Measurements from ENCODE around the gene RP2. TPM values are rescaled to one million over a fixed set of nuclear protein-coding genes. Genes with fewer than 3 reads are reported as not detected.

The RP2 gene
- total RNA-seq, 1 experiment from 2014 or later, result 5.1 TPM

DNA sequence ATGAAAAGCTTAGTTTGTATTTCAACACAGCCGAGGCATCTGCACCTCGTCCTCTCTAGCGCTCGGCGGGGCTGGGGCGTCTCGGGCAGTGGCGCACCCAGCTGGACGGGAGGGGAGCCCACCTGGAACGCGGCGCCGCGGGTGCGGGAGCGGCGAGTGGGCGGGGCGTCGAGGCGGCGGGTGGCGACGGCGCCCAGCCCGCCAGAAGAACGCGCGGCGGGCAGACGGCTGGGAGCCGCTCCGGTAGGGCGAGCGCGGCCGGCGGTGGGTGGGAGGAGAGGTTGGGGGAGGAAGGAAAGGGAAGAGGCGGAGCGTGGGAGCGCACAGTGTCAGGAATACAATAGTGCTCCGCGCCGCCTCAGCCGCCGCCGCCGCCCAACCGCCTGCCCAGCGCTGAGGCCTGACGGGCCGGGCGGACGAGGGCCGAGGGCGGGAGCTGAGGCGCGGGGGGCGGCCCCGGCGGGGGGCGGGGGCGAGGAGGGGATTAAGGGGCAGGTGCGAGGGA is 75.3 kb downstream of the RP2 start, which contains the start of gene JADE3:
JADE3 (plus strand) TSS at position 324 of the 505 bp plus-strand sequence. CDS start 72,474 bp downstream, outside the sequence.
- peak; percentile 75 for DNase-seq
- Histone ChIP-seq H3K23ac (ENCODE audit: insufficient read length, low read depth, low read length) (no peak within 1 kb of the TSS), H3K18ac (ENCODE audit: insufficient read length, low read depth, low read length) (no peak within 1 kb of the TSS), H2BK120ac (ENCODE audit: low read depth, low read length, poor library complexity, severe bottlenecking) (peak within 1 kb of the TSS; percentile 44), H3K27me3 (ENCODE audit: insufficient read depth, low read length) (no peaks in the 10 kb centered on the region), H3K79me2 (ENCODE audit: insufficient read depth, low read length) (peaks cover 7% of the 10 kb centered on the region; the same call in 1 of the 2 replicates), H3K14ac (ENCODE audit: insufficient read depth, low read length) (no peak within 1 kb of the TSS; the same call in 1 of the 2 replicates), H4K91ac (ENCODE audit: insufficient read length, low read depth, low read length) (no peak within 1 kb of the TSS), H2BK5ac (ENCODE audit: insufficient read length, low read length) (no peak within 1 kb of the TSS), H4K5ac (ENCODE audit: insufficient read length, low read depth, low read length) (no peak within 1 kb of the TSS), H4K8ac (replicated peaks; ENCODE audit: insufficient read length, low read depth, low read length) (no peak within 1 kb of the TSS), H3K23me2 (ENCODE audit: insufficient read length, low read depth, low read length, poor library complexity, severe bottlenecking) (peaks cover 8% of the 10 kb centered on the region), H3K9me3 (ENCODE audit: control insufficient read depth, low read depth, low read length) (peaks cover 14% of the 10 kb centered on the region), H3K9ac (ENCODE audit: extremely low read depth, insufficient read length, low read length) (peak within 1 kb of the TSS; percentile 71), H2BK20ac (ENCODE audit: low read depth, low read length, poor library complexity, severe bottlenecking) (no peak within 1 kb of the TSS), H4K20me1 (ENCODE audit: control insufficient read depth, insufficient read depth, insufficient read length) (no peaks in the 10 kb centered on the region), H3K4me1 (ENCODE audit: insufficient read depth, low read length) (no peaks in the 10 kb centered on the region), H3K27ac (ENCODE audit: insufficient read length, low read depth, low read length) (no peak within 1 kb of the TSS), H3K4ac (ENCODE audit: low read depth, low read length) (no peak within 1 kb of the TSS), H2AK5ac (ENCODE audit: insufficient read length, low read length) (no peak within 1 kb of the TSS), H3K79me1 (ENCODE audit: insufficient read depth, low read depth, low read length, poor library complexity, severe bottlenecking) (peaks cover 3% of the 10 kb centered on the region), H2BK12ac (ENCODE audit: insufficient read length, low read depth, low read length) (no peak within 1 kb of the TSS), H2BK15ac (ENCODE audit: low read depth, low read length) (no peak within 1 kb of the TSS), H3K56ac (ENCODE audit: insufficient read length, low read depth, low read length) (no peak within 1 kb of the TSS), H2AFZ (ENCODE audit: low read length) (no peak within 1 kb of the TSS), H3K4me2 (ENCODE audit: insufficient read depth, insufficient read length, low read length) (peak within 1 kb of the TSS; percentile 97), H3T11ph (ENCODE audit: low read length) (no peak within 1 kb of the TSS)
- Mint-ChIP-seq H3K27me3 (ENCODE audit: low read depth) (peaks cover 4% of the 10 kb centered on the region; the same call in 1 of the 2 replicates), H3K36me3 (ENCODE audit: insufficient read depth in 1 of 3, low read depth in 3 of 3) (peaks cover 0 to 6% (median 5%) of the 10 kb centered on the region in 3 experiments; a peak in 2 of 7 replicates), H3K4me1 (peaks cover 9 to 17% of the 10 kb centered on the region in 2 experiments), H3K27ac (no peak within 1 kb of the TSS), H3K4me3 (peak within 1 kb of the TSS; percentile 87 to 92), H3K9me3 (peaks cover 59 to 66% of the 10 kb centered on the region in 2 experiments)
- WGBS (ENCODE audit: extremely low coverage, insufficient read length, low lambda C conversion rate), result no CpG with 5 or more reads among the region's 64 CpGs
- TF ChIP-seq, protein P1, sequence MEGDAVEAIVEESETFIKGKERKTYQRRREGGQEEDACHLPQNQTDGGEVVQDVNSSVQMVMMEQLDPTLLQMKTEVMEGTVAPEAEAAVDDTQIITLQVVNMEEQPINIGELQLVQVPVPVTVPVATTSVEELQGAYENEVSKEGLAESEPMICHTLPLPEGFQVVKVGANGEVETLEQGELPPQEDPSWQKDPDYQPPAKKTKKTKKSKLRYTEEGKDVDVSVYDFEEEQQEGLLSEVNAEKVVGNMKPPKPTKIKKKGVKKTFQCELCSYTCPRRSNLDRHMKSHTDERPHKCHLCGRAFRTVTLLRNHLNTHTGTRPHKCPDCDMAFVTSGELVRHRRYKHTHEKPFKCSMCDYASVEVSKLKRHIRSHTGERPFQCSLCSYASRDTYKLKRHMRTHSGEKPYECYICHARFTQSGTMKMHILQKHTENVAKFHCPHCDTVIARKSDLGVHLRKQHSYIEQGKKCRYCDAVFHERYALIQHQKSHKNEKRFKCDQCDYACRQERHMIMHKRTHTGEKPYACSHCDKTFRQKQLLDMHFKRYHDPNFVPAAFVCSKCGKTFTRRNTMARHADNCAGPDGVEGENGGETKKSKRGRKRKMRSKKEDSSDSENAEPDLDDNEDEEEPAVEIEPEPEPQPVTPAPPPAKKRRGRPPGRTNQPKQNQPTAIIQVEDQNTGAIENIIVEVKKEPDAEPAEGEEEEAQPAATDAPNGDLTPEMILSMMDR (conservative IDR thresholded peaks at IDR 0.05), result no peak

Data from H9 (cell line).